ENCODE results near the gene CSTF2T.
"Not testable (repeated sequence)": the region's sequence is repeated elsewhere in the genome, so short reads cannot be mapped to it uniquely, and the experiment has no call there.

Gene CSTF2T

DNA sequence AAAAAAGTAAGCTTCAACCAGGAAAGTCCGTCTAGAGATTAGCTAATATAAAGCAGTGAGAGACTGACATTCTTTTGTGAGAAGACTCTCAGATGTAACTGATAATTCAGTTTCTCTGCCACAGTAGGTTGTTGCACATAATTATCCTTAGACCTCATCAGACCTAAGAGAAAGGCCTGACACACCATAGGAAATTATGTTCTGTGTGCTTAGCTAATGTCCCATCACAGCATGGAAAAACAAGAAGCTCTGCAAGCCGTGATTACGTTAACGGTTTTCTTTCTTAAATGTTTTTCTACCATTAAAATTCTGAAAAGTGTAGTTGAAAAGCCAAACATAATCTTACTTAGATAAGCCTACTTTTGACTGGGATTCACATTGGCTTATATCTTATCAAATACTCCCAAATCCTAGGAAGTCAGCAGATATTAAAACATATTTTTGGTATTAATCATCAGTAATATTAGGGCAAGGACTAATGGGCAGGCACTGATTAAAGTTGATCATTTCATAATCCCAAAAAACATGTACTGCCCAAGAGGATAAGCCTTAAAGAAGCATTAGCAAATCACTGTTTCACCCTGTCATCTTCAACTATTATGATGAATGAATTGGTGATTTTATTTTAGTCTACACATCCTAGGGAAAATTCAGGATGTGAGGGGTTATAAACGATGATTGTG is 5.2 kb downstream of the CSTF2T start:
- no peak for ATAC-seq

DNA sequence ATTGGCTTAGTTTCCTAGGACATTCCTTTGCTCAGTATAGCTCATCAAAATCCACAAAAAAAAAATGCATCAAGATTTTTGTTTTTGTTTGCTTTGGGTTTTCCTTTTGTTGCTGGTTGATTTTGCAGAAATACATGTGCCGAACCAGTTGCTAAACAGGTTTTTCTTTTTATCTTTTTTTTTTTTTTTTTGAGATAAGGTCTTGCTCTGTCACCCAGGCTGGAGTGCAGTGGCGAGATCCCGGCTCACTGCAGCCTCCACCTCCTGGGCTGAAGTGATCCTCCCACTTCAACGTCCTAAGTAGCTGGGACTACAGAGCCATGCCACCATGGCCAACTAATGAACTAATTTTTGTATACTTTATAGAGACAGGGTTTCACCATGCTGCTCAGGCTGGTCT is 8.3 kb downstream of the CSTF2T start:
- no peak for ATAC-seq

DNA sequence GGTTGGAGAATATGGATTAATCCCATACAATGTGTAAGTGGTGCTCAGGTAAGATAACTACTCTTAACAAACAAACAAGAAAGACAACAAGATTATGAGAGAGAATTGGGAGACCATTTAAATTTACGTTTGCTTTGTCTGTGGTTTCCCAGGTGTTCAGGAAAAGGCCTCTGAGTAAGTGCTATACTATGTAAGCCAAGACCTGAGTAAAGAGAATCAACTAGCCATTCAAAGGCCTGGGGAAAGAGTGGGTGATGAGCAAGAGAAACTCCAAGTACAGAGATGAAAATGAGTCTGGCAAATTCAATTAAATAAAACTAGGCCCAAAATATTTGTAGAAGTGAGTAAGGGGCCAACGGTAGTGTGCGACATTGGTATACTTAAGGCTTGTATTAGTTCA is 9.9 kb downstream of the CSTF2T start:
- no peak for ATAC-seq

- ATAC-seq, result not testable (repeated sequence)
These were observed 10.6 kb downstream of the CSTF2T start for GRCh38 chr10:51688826-51689225.

GRCh38 chr10:51687296-51687695 is 12.1 kb downstream of the CSTF2T start:
- no peak for ATAC-seq

GRCh38 chr10:51685768-51686167 is 13.6 kb downstream of the CSTF2T start:
- ATAC-seq, result no peak

GRCh38 chr10:51683031-51683691 is 16.2 kb downstream of the CSTF2T start:
- no peak for ATAC-seq

DNA sequence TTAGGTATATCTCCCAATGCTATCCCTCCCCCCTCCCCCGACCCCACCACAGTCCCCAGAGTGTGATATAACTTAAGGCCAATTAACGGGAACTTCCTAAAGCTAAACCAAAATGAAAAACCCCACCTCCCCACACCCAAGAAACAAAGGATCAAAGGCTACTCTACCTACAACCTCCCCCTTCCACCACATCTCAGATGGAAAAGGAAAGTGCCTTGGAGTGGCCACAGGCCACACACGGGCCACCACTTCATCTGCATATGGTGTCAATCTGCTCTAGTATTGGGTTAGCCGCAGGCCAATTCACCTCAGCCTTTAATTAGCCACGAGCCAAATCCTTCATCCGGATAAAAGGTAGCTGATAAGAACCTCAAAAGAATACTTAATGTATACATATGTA is 19.6 kb downstream of the CSTF2T start:
- ATAC-seq, result no peak

GRCh38 chr10:51675088-51675487 is 24.3 kb downstream of the CSTF2T start:
- no peak for ATAC-seq

DNA sequence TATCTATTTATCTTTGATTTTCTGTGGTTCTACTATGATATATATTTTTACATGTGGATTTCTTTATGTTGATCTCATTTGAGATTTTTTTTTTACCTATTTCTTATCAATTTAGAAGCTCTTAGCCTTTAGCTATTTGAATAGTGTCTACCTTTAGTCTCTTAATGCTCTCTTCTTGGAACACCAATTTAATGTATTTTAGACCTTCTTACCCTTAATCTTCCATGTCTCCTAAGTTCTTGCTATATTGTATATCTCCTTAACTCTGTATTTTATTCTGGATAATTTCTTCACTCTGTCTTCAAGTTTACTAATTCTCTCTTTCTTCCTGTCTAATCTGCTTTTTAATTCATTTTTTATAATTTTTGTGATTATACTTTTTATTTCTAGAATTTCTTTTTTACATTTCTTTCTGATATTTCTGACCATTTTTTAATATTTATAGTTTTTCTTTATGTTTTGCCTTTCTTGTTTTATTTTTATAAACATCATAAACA is 27.3 kb downstream of the CSTF2T start:
- ATAC-seq, result no peak

GRCh38 chr10:51669041-51669440 is 30.4 kb downstream of the CSTF2T start:
- no peak for ATAC-seq

DNA sequence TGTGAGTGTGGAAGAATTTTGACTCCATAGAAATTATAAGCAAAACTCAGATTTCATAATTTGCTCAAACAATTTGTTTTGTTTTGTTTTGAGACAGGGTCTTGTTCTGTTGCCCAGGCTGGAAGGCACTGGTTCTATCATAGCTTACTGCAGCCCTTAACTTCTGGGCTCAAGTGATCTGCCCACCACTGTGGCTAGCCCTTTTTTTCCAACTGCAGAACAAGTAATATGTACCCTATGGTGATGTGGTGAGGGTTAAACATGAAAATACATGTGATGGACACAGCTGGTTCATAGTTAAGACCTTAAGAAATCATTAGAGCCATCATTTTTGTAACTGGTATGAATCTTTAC is 31.1 kb downstream of the CSTF2T start:
- no peak for ATAC-seq

- ATAC-seq, result no peak
These were observed 31.6 kb downstream of the CSTF2T start for GRCh38 chr10:51667678-51668335.

DNA sequence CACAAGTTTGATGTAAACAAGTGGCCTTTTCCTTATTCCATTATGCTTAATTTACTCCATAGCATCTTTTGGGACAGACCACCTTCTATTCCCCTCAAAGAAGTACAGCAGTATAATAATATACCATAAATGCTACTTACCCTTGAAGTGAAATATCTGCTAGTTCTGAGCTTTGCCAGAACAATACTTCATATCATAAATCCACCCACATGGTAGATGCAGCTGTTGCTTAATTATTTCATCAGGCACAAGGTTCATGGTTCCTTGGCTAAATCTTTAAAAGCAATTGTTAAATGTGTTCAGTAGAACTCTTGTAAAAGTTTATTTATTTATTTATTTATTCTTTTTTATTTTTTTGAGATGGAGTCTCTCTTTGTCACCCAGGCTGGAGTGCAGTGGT is 32.9 kb downstream of the CSTF2T start:
- no peak for ATAC-seq

GRCh38 chr10:51663086-51663485 is 36.3 kb downstream of the CSTF2T start:
- ATAC-seq, result no peak

GRCh38 chr10:51659344-51659743 is 40.1 kb downstream of the CSTF2T start:
- ATAC-seq, result no peak

- no peak for ATAC-seq
These were observed 41.4 kb downstream of the CSTF2T start for GRCh38 chr10:51658000-51658399.

- no peak for ATAC-seq
These were observed 42.9 kb downstream of the CSTF2T start for GRCh38 chr10:51656503-51656902.

DNA sequence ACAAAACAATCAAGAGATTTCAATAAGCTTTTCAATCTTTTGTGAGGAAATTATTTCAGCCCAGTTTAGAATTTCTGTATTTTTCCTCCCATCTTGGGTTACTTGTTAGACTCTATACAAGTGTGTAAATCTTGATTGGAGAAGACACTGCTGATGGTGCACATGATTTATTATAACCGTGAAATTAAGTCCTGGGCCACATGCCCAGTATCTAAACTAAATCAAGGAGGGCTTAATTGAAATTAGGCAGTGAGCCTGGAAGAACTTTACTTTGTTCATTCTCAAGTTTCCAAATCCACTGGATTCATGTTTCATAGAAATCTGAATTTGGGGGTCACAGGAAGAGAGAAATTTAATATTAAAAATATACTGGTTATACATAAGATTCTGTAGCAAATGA is 44.5 kb downstream of the CSTF2T start:
- ATAC-seq, result no peak

- no peak for ATAC-seq
These were observed 46.4 kb downstream of the CSTF2T start for GRCh38 chr10:51653025-51653424.

DNA sequence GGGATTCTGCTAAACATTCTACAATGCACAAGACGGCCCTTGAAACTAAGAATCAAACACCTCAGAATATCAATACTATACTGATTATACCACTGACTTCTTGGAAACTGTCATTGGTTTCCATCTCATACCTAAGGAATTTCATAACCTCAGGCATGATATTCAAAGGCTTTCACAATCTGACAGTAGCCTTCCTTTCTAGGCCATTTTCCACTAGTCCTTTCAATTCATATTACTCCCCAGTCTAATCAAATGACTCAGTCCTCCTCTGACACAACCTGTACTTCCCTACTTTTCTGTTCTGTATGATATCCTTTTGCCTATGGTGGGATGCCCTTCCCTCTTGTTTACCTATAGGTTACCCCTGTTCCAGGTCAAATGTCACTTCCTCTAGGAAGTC is 48.3 kb downstream of the CSTF2T start:
- no peak for ATAC-seq

GRCh38 chr10:51649064-51649463 is 50.3 kb downstream of the CSTF2T start:
- ATAC-seq, result no peak
